Measurements from ENCODE around the gene PXMP2. TPM values are rescaled to one million over a fixed set of nuclear protein-coding genes. Genes with fewer than 3 reads are reported as not detected.
"Not testable (repeated sequence)": the region's sequence is repeated elsewhere in the genome, so short reads cannot be mapped to it uniquely, and the experiment has no call there.

Gene PXMP2
- total RNA-seq, 3 donors from 2014 or later, result 29.0 to 50.9 (median 31.8) TPM

DNA sequence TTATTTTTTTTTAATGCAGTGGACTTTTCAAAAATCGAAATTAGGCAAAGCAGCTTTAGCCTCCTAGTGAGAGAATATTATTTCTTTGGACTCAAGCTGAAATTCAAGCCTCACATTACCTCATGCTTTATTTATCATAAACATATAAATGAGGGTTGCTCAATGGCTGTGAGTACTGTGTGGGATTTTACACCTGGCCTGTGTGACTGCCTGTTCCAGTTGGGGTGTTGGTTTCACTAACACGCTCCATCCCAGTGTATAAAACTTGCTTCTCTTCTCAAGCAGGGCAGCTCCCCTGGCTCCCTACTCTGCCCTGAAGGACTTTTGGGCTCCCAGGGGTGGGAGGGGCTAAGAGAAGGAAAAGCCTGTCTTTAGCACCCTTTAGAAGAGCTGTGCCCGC lies 59.2 kb downstream of the PXMP2 start:
- Histone ChIP-seq H3K4me3 (no peak overlapping the region), H3K4me1 (no peaks in the 10 kb centered on the region), H3K27me3 (no peaks in the 10 kb centered on the region), H3K9me3 (no peaks in the 10 kb centered on the region), H3K27ac (peak overlapping the region; percentile 61 to 67), H3K36me3 (no peaks in the 10 kb centered on the region)
- no peak for DNase-seq (ENCODE audit: low spot score in 2 of 2)
- intact Hi-C loops (cut with DNase I; ENCODE audit: low total_unique reads), result no loop called here
- TF ChIP-seq, protein P1, sequence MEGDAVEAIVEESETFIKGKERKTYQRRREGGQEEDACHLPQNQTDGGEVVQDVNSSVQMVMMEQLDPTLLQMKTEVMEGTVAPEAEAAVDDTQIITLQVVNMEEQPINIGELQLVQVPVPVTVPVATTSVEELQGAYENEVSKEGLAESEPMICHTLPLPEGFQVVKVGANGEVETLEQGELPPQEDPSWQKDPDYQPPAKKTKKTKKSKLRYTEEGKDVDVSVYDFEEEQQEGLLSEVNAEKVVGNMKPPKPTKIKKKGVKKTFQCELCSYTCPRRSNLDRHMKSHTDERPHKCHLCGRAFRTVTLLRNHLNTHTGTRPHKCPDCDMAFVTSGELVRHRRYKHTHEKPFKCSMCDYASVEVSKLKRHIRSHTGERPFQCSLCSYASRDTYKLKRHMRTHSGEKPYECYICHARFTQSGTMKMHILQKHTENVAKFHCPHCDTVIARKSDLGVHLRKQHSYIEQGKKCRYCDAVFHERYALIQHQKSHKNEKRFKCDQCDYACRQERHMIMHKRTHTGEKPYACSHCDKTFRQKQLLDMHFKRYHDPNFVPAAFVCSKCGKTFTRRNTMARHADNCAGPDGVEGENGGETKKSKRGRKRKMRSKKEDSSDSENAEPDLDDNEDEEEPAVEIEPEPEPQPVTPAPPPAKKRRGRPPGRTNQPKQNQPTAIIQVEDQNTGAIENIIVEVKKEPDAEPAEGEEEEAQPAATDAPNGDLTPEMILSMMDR (IDR thresholded peaks at IDR 0.05), result no peak
- TF ChIP-seq POLR2A (IDR thresholded peaks at IDR 0.05) (no peak), POLR2AphosphoS5 (IDR thresholded peaks at IDR 0.05) (no peak)

DNA sequence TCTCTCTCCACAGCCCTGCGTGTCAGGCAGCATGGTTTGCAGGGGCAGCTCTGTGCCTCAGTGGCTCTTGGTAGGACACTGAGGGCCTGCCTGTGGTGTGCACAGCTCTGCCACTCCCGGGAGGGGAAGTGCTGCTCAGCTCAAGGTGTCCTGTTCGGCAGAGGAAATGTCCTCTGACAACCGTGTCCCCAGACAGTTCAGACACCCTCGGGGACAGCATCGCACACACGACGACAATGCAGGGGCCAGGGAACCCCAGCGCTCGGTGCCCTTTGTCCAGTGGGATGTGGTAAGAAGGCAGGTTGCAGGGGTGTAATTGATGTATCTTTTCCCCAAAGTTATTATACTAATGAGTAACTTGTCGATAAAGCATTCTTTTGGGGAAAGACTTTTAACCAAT lies 60.0 kb downstream of the PXMP2 start:
- TF ChIP-seq, protein P1 (IDR thresholded peaks at IDR 0.05), result no peak
- no peak for TF ChIP-seq POLR2AphosphoS5 (IDR thresholded peaks at IDR 0.05)
- TF ChIP-seq POLR2A (IDR thresholded peaks at IDR 0.05), result no peak
- Histone ChIP-seq H3K27ac (peak overlapping the region; percentile 61 to 67), H3K36me3 (no peaks in the 10 kb centered on the region), H3K4me3 (no peak overlapping the region), H3K27me3 (no peaks in the 10 kb centered on the region), H3K4me1 (no peaks in the 10 kb centered on the region), H3K9me3 (no peaks in the 10 kb centered on the region)
- DNase-seq (ENCODE audit: low spot score in 2 of 2), result no peak
- intact Hi-C loops (cut with DNase I; ENCODE audit: low total_unique reads), result no loop called here

DNA sequence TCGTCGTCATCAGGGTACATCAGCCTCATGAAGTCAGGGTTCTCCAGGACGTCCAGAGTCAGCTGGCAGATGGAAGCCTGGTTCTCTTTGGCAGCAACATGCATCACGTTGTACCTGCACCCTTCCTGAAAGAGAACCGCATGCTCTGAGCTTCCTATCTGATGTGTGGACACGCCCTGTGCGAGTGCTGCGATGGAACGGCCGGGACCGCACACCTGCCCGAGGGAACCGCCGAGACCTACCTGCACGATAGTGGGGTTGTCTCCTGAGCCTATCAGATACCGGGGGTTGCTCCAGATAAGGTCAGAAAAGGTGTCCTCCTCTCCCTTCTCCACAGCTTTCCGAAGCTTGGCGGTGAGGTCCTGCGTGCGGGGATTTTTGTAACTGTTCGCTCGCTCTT lies 60.5 kb downstream of the PXMP2 start:
- TF ChIP-seq POLR2AphosphoS5 (IDR thresholded peaks at IDR 0.05), result no peak
- TF ChIP-seq, protein P1 (IDR thresholded peaks at IDR 0.05), result no peak
- TF ChIP-seq POLR2A (IDR thresholded peaks at IDR 0.05), result no peak
- no peaks in the 10 kb centered on the region for H3K4me1 ChIP-seq
- H3K36me3 ChIP-seq, result no peaks in the 10 kb centered on the region
- H3K27me3 ChIP-seq, result no peaks in the 10 kb centered on the region
- intact Hi-C loops (cut with DNase I; ENCODE audit: low total_unique reads), result no loop called here
- no peak overlapping the region for H3K27ac ChIP-seq
- DNase-seq (ENCODE audit: low spot score in 2 of 2), result no peak
- no peak overlapping the region for H3K4me3 ChIP-seq
- H3K9me3 ChIP-seq, result no peaks in the 10 kb centered on the region

DNA sequence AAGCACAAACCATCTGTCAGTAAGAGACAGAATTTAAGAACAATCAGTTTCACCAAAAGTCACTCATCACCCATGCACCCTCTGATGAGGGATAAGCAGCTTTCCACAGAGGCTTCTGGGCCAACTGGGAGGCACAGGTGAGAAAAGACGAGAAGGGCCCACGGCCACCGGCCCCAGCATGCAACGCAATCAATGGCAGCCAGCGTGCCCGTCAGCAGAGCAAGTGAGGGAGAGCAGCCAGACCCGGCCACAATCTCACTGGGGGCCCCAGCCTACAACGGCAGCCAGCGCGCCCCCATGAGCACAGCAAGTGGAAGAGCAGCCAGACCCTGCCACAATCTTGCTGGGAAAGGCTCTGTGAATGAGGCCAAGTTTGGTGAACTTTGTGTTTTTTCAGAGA lies 60.9 kb downstream of the PXMP2 start:
- Histone ChIP-seq H3K27ac (no peak overlapping the region), H3K36me3 (no peaks in the 10 kb centered on the region), H3K4me3 (no peak overlapping the region), H3K4me1 (no peaks in the 10 kb centered on the region), H3K27me3 (no peaks in the 10 kb centered on the region), H3K9me3 (no peaks in the 10 kb centered on the region)
- DNase-seq (ENCODE audit: low spot score in 2 of 2), result no peak
- TF ChIP-seq, protein P1 (IDR thresholded peaks at IDR 0.05), result no peak
- TF ChIP-seq POLR2AphosphoS5 (IDR thresholded peaks at IDR 0.05), result no peak
- no peak for TF ChIP-seq POLR2A (IDR thresholded peaks at IDR 0.05)
- intact Hi-C loops (cut with DNase I; ENCODE audit: low total_unique reads), result no loop called here

DNA sequence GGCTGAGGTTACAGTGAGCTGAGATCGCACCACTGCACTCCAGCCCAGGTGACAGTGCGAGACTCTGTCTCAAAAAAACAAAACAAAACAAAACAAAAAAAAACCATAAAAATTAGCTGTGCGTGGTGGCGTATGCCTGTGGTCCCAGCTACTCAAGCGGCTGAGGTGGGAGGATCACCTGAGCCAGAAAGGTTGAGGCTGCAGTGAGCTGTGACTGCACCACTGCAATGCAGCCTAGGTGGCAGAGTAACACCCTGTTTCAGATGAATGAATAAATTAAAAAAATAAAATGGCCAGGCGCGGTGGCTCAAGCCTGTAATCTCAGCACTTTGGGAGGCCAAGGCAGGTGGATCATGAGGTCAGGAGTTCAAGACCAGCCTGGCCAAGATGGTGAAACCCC lies 66.3 kb downstream of the PXMP2 start:
- DNase-seq (ENCODE audit: low spot score in 2 of 2); intact Hi-C loops (cut with DNase I; ENCODE audit: low total_unique reads); H3K27me3 ChIP-seq; H3K9me3 ChIP-seq; H3K4me3 ChIP-seq; H3K27ac ChIP-seq; H3K4me1 ChIP-seq; H3K36me3 ChIP-seq: not testable (repeated sequence)

All from breast epithelium (tissue), 4 donors.